OCI-LY3 (cell line): ENCODE data around the gene STYK1.

ENCODE experiments used
- H2AFZ ChIP-seq: fragments of 200-600, 300-600 bp; shearing (Covaris generic); 2 replicates; pipeline ENCODE4 v1.6.0; 2014; ENCODE audit warnings: antibody characterized with exemption, low read depth, low read length
- H3K27ac ChIP-seq: fragments of 200-600, 300-600 bp; sonication (generic); 2 replicates; pipeline ENCODE4 v1.5.1; 2014; ENCODE audit warnings: mild to moderate bottlenecking, low read length, moderate library complexity, mixed read lengths
- H3K27me3 ChIP-seq: fragments of 200-600, 300-600 bp; sonication (generic); 2 replicates; pipeline ENCODE4 v1.6.1; 2014; ENCODE audit warnings: low read depth, low read length, mixed read lengths
- H3K36me3 ChIP-seq: fragments of 200-600, 300-600 bp; sonication (generic); replicated peaks from 2 replicates; pipeline ENCODE3; 2014; ENCODE audit warnings: low read depth, low read length, mixed read lengths
- H3K4me1 ChIP-seq: fragments of 300-600, 200-600 bp; sonication (generic); 2 replicates; pipeline ENCODE4 v1.6.1; 2014; ENCODE audit warnings: low read length, mixed read lengths
- H3K4me2 ChIP-seq: fragments of 200-600, 300-600 bp; sonication (generic); 2 replicates; pipeline ENCODE4 v1.6.1; 2014; ENCODE audit warnings: low read length, mixed read lengths
- H3K4me3 ChIP-seq: fragments of 300-600, 200-600 bp; sonication (generic); 2 replicates; pipeline ENCODE4 v1.5.1; 2014; ENCODE audit warnings: antibody characterized with exemption, mild to moderate bottlenecking, low read length, moderate library complexity
- H3K79me2 ChIP-seq: fragments of 300-600, 200-600 bp; shearing (Covaris generic); 2 replicates; pipeline ENCODE4 v1.6.1; 2014; ENCODE audit warnings: mild to moderate bottlenecking, low read length, mixed read lengths
- H3K9ac ChIP-seq: fragments of 300-600, 200-600 bp; shearing (Covaris generic); 2 replicates; pipeline ENCODE4 v1.6.0; 2014; ENCODE audit warnings: mild to moderate bottlenecking, low read length, moderate library complexity
- H3K9me3 ChIP-seq: fragments of 200-600, 300-600 bp; shearing (Covaris generic); 2 replicates; pipeline ENCODE4 v1.6.1; 2014; ENCODE audit warnings: low read length, mixed read lengths; ENCODE audit not compliant: insufficient read depth
- H4K20me1 ChIP-seq: fragments of 200-600, 300-600 bp; sonication (generic); 2 replicates; pipeline ENCODE4 v1.6.1; 2016; ENCODE audit warnings: low read length, mixed read lengths; ENCODE audit not compliant: insufficient read depth
- EZH2phosphoT487 ChIP-seq: fragments of 200-600 bp; shearing (Covaris generic); IDR thresholded peaks from 2 replicates; pipeline ENCODE4 v1.6.1; 2018; ENCODE audit warnings: antibody characterized with exemption, mixed run types, low read depth
- TF ChIP-seq, protein P1 (sequence below): fragments of 200-600, 300-600 bp; sonication (generic); IDR thresholded peaks from 2 replicates; pipeline ENCODE4 v1.5.1; 2014; ENCODE audit warnings: antibody characterized with exemption, low read length, low read depth

STYK1 gene

GRCh38 chr12:10610188-10610587, 63.7 kb downstream of the STYK1 start:
- Histone ChIP-seq H3K27ac (no peak overlapping the region), H2AFZ (no peak overlapping the region), H3K4me2 (no peak overlapping the region), H3K9me3 (no peaks in the 10 kb centered on the region), H3K4me3 (no peak overlapping the region), H3K79me2 (peaks cover 34% of the 10 kb centered on the region), H3K9ac (no peak overlapping the region), H3K27me3 (no peaks in the 10 kb centered on the region), H3K36me3 (peaks cover 40% of the 10 kb centered on the region), H3K4me1 (peaks cover 29% of the 10 kb centered on the region), H4K20me1 (peaks cover 4% of the 10 kb centered on the region; the same call in 1 of the 2 replicates)
- TF ChIP-seq, protein P1, sequence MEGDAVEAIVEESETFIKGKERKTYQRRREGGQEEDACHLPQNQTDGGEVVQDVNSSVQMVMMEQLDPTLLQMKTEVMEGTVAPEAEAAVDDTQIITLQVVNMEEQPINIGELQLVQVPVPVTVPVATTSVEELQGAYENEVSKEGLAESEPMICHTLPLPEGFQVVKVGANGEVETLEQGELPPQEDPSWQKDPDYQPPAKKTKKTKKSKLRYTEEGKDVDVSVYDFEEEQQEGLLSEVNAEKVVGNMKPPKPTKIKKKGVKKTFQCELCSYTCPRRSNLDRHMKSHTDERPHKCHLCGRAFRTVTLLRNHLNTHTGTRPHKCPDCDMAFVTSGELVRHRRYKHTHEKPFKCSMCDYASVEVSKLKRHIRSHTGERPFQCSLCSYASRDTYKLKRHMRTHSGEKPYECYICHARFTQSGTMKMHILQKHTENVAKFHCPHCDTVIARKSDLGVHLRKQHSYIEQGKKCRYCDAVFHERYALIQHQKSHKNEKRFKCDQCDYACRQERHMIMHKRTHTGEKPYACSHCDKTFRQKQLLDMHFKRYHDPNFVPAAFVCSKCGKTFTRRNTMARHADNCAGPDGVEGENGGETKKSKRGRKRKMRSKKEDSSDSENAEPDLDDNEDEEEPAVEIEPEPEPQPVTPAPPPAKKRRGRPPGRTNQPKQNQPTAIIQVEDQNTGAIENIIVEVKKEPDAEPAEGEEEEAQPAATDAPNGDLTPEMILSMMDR, result no peak
- TF ChIP-seq EZH2phosphoT487, result no peak

DNA sequence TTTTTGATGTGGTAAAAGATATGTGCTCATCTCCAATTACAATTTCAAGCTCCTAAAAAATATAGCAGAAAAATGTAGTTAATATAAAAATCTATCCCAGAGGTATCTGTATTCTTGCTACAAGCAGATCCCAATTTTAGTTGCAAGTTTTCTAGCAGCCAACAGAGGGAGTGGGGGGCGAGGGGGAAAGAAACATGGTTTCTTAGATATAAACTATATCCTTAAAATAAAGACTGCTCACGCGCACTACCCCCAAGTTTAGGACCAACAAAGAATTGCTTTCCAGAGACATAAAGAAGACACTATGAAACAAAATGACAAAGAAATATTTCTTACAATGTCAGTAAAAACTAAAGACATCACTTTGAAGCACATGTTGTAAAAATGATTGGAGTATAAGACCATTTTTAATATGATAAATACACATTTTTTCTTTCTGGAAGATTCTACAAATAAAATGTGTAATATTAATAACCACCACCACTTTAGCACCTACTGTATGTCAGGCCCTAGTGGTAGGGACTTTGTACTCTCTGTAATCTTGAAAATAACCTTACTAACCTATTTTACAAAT, 65.9 kb downstream of the STYK1 start:
- H3K79me2 ChIP-seq, result peaks cover 29% of the 10 kb centered on the region
- H3K27ac ChIP-seq, result no peak overlapping the region

DNA sequence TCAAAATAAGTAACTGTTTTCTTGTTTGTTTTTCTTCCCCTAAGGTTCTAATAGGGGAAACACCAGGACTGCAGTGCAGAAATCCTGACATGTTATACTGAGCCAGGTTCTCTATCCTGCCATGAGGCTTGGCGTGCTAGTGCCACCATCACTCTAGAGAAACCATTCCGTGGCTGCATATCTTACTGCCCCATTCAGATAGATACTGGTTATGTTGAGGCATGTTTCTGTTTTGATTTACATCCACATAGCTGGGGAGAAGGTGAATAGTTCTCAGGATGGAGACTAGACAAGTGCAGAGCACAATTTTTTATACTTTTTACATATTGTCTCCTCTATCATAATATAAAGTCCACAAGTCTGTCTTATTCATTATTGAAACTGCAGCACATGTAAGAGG, 72.0 kb downstream of the STYK1 start:
- H4K20me1 ChIP-seq, result peaks cover 11% of the 10 kb centered on the region; the same call in 1 of the 2 replicates
- H3K4me1 ChIP-seq, result peaks cover 16% of the 10 kb centered on the region
- no peak overlapping the region for H3K4me3 ChIP-seq
- peaks cover 37% of the 10 kb centered on the region for H3K36me3 ChIP-seq
- no peaks in the 10 kb centered on the region for H3K79me2 ChIP-seq
- H3K9me3 ChIP-seq, result no peaks in the 10 kb centered on the region
- H3K27ac ChIP-seq, result no peak overlapping the region
- no peaks in the 10 kb centered on the region for H3K27me3 ChIP-seq
- H3K4me2 ChIP-seq, result no peak overlapping the region
- TF ChIP-seq, protein P1, result no peak
- no peak overlapping the region for H2AFZ ChIP-seq
- no peak overlapping the region for H3K9ac ChIP-seq

More for the DNA sequence above, 65.9 kb downstream of the STYK1 start:
- no peaks in the 10 kb centered on the region for H3K27me3 ChIP-seq
- H3K9ac ChIP-seq, result no peak overlapping the region
- no peak overlapping the region for H2AFZ ChIP-seq
- no peak for TF ChIP-seq EZH2phosphoT487
- TF ChIP-seq, protein P1, result peak; percentile 19
- no peak overlapping the region for H3K4me3 ChIP-seq
- H3K4me2 ChIP-seq, result no peak overlapping the region
- peaks cover 11% of the 10 kb centered on the region; the same call in 1 of the 2 replicates for H4K20me1 ChIP-seq
- H3K4me1 ChIP-seq, result peaks cover 28% of the 10 kb centered on the region
- H3K9me3 ChIP-seq, result no peaks in the 10 kb centered on the region
- peaks cover 48% of the 10 kb centered on the region for H3K36me3 ChIP-seq

DNA sequence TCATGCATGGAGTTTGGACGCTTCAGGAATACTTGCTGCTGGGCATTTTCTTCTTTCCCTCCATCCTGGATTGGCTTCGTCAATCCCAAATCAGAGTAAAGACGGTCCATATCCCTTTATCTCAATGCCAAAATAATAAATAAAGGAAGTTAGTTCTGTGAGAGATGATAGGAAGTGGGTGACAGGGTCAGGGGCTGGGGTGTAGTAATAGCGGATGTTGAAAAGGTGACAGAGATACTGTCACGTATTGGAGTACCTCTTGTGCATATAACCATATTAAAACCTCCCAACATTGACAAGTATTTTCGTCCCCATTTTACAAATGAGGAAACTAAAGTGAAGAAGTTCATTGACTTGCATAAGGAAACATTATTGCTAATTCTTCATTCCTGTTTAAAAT, 72.9 kb downstream of the STYK1 start:
- no peaks in the 10 kb centered on the region for H3K79me2 ChIP-seq

More for the DNA sequence above, 72.9 kb downstream of the STYK1 start:
- Histone ChIP-seq H3K4me2 (no peak overlapping the region), H2AFZ (no peak overlapping the region), H3K4me1 (peaks cover 10% of the 10 kb centered on the region), H3K27ac (no peak overlapping the region), H3K9ac (no peak overlapping the region), H3K4me3 (no peak overlapping the region), H3K27me3 (no peaks in the 10 kb centered on the region), H4K20me1 (peaks cover 11% of the 10 kb centered on the region; the same call in 1 of the 2 replicates), H3K9me3 (no peaks in the 10 kb centered on the region), H3K36me3 (peaks cover 31% of the 10 kb centered on the region)
- TF ChIP-seq, protein P1, result no peak
- TF ChIP-seq EZH2phosphoT487, result no peak
